NCI-H82 treated with DMSO at 0.1 percent for 48 hours (cell line): ENCODE data around the gene GFAP.

ENCODE experiments used
- DNase-seq: peaks from one replicate; lab custom pipeline; 2025; ENCODE audit not compliant: unreplicated experiment; lab: John Stamatoyannopoulos, UW

The GFAP gene

DNA sequence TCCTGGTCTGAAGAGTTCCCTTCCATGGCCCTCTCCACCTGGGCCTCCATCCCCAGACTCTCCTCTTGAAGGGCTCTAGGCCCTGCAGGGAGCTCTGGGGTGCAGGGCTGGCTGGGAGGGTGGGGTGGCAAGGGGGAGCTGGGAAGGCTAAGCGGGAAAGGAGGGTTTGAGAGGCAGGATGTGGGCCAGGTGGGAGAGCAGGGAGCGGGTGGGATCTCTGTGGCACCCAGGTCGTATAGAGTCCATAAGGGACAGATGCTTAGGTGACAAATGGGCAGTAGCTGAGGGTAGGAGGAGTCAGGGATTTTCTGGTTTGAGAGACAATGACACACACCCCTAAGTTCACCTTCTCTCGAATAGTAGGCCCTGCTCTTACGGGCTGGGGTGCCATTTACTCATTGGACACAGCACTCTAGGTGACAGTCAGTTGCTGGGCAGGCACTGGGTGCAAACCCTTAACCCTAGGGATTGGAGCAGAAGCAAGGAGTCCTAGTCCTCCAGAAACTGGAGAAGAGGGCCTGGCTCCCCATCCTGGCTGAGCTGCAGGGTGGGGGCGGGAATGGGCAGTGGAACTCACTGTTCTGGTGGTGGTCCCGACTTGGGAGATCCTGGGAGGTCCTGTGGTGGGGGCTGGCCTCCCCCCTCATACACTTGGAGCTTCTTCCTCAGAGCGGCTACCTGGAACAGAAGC, 16.9 kb upstream of the GFAP start:
- DNase-seq: no peak

DNA sequence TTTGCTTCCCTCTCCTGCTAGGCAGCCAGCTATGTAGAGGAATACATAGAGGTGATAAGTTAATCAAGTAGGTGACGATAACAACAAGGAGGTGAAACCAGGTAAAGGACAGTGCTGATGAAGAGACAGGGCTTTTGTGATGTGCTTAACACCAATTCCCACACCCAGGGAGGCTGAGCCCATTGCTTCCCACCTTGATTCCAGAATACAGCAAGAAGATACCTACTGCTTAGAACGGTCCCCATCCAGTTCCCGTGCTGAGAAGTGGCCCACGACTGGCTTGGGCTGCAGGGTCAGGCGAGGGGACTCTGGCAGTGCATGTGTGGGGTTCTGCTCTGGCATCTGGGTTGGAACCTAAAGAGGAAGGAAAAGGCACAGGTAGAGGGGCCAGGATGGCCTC, 16.1 kb upstream of the GFAP start:
- DNase-seq: no peak

DNA sequence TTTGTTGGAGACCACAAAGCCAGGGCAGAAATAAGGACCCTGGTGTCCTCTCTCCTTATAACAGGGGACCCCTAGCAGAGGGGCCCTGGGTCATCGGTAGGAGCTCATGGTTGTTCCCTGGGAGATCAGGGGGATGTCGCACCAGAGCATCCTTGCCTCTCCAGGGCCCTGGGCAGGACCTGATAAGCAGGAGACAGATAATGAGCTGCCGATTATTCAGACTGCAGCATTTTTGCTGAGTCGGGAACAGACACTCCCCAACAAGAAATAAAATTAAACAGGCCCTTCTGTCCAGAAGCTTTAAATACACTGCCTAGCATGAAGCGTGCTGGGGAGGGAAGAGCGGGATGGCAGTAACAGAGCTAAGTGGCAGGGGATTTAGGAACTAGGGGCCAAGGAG, 15.4 kb upstream of the GFAP start:
- no peak for DNase-seq

DNA sequence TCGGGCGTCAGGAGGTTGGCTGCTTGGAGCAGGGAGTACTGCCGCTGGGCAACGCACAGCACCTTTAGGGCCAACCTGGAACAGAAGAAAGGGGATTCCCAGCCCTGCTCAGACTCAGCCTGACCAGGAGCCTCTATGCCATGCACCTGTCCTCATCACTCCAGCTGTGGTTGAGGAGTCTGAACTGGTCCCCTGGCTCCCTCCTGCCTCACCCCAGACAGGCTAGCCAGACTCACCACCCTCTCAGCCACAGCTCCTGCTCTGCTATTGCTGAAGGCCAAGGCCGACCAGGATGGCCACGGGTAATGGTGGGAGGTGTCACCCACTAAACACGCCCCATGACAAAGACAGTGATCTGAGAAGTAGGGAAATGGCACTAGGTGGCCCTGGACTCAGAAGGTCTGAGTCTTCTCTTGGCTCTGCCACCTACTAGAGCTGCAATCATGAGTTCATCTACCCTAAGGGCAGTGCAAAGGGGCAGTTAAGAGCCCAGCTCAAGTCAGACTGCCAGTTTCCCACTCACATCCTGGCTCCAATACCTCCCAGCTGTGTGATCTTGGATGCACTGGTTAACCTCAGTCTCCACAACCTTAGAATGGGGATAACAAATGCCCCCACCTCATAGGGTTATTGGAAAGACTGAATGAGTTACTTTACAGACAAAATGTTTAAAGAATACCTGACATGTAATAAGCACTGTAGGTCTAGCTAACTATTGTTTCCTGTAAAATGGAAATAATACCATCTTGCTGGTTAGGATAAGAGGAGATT, 13.8 kb upstream of the GFAP start:
- DNase-seq: no peak

DNA sequence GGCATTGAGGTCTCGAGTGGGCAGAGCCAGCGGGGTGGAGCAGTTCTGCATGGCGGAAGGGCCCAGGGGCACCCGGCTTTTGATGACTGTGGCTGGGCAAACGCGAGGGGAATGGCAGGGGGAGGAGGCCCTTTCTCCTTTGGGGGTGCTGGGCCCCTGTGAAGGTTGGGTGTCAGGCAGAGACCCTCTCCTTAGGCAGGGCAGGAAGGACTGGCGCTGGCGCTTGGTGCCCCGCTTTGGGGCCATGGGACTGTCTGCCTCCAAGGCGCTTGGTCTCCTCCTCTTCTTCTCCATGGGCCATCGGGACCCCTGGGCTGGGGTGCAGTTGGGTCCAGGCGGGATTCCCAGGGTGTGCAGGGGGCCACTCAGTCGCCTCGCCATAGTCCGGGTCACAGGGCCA, 12.8 kb upstream of the GFAP start:
- DNase-seq: no peak

DNA sequence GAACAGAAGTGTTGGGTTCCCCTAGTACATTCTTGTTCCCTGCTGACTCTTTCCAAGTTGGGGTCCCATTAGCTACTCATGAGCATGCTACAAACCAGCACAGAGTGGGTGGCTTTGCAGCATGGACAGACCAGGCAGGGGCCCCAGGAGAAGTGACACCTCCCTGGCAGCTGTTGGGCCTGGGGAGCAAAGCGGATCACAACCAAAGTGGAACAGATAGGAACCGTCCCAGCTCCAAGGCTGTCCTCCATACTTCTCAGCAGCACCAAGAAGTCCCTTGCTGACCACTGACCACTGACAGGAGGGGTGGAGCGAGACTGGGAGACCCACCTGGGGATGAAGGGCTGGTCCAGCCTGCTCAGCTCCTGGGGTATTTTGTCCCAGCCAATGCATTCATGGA, 12.4 kb upstream of the GFAP start:
- DNase-seq: no peak

DNA sequence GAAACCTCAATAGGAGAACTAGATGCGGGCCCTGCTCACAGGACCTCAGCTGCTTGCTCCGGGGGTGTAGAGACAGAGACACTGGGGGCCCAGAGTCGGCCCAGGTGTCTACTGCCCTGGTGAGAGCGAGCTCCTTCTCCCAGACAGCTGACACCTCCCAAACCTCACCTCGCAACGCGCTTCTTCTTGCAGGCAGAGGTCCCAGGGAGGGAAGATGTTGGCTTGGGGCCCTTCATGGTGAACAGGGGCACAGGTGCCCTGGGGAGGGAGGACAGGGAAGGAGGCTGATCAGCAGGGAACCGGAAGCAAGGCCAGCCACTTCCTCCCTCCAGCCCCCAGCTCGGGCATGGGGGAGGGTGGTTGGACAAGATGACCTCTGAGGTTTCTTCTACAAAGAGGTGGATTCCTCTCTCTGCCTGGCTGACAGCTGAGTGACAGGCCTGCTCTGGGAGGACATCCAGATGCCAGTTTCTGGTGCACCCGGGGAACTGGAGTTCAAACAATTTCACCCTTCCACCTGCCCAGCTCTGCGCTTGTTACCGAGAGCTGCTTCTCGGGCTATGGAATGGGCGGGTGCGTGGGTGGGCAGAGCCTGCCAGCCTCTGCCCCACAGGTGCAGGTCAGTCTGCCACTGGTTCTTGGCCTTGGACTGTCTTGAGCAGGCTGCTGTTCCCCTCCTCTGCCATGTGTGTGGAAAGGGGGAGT, 11.7 kb upstream of the GFAP start:
- no peak for DNase-seq

DNA sequence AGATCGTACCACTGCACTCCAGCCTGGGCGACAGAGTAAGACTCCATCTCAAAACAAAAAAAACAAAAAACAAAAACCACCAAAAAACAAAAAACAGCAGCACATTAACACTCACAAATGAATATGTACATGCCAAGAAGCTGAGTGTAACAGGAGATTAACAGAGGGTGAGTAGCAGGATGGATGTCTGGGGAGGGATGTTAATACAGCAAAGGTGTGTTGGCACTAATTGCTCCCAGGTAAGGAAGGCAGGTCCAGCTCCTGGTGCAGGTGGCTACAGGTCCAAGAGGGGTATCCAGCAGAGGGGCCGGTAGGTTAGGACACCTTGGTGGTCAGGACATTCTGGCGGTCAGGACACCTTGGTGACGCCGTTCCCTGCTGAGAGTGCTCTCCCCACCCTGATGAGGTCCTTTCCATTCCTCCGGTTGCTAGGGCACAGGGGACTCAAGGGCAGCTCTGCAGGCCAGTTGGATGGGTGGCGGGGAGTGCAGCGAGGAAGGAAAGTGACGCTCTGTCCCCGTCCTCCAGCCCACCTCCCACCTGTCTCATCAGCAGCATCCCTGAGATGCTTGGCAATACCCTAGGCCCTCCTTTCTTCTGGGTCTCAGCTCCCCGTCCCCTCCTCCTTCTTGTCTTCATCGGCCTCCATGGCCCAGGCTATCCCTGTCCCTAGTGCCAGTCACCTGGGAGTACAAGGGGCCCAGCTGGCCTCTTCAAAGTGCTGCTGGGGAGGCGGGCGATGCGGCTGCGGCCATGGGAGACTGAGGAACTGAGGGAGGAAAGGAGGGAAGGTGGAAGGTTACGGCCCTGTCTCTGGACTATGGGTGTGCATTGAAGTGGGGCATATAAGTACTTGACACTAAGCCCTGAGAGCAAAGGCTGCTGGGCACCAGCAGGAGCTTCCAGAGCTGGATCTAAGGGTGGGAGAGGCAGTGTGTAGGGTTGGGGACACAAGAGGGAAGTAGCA, 10.7 kb upstream of the GFAP start:
- DNase-seq: no peak

DNA sequence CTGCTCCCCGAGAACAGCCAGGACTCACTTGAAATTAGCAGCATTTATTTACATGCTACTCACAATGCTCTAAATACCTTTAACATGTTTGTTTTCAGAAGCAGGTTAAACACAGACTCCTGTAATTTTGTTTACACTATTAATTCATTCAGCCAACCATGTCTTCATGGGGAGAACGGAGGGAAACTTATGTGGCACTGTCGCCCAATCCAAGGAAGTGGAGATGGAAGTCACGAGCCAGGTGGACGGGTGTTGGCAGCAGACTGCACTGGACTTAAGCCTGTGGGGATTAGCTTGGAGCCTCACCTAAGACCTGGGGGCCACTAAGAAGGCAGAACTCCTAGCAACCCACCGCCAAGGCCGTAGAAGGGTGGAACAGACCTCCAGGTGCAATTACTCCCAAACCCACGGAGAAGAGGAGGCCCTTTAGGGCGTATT, 8.8 kb upstream of the GFAP start:
- DNase-seq: peak; percentile 57

DNA sequence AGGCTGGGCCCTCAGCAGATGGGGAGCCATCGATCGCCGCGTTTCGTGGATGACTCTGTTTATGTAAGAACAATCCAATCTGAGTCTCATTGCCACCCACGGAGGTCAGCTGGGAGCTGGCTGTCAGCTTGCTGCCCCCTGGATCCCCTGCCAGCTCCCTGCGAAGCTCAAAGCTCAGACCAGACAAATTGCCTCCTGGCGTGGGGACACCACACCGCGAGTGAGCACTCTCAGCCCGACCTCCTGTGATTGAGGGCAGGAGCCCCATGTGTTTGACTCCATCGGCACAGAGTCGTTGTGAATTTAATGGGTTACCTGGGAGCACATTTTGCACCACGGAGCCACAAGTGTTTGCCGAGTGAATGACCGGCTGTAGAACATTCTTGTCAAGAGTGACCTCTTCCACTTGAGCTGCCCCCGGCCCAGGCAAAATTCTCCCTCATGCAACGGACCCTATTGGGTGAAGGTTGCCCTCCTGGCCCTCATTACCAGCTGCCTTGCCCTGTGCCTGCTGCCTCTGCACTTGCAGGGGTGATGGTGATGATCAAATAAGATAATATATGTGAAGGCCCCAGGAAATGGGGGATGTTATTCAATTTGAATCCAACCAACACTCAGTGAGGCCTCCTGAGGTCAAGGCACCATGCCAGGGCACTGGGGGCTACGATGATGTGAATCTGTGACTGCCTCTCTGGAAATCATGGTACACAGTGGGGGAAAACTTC, 7.6 kb upstream of the GFAP start:
- DNase-seq: no peak

DNA sequence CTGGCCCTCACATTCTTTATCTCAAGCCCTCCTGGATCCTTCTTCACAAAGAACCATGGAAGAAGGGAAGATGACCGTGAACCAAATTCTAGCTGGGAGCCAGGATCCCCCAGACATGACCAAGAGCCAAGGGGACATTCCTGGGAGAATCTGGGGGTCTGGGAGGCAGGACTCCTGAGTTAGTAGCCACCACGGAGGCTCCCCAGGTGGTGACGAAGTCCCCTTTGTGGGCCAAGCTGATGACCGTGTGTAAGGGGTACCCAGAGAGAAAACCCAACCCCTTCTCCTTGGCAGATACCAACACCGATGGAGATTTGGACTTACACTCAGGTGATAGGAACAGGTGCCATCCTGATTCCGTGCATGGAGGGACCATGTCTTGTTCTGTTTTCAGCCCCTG, 6.8 kb upstream of the GFAP start:
- no peak for DNase-seq

DNA sequence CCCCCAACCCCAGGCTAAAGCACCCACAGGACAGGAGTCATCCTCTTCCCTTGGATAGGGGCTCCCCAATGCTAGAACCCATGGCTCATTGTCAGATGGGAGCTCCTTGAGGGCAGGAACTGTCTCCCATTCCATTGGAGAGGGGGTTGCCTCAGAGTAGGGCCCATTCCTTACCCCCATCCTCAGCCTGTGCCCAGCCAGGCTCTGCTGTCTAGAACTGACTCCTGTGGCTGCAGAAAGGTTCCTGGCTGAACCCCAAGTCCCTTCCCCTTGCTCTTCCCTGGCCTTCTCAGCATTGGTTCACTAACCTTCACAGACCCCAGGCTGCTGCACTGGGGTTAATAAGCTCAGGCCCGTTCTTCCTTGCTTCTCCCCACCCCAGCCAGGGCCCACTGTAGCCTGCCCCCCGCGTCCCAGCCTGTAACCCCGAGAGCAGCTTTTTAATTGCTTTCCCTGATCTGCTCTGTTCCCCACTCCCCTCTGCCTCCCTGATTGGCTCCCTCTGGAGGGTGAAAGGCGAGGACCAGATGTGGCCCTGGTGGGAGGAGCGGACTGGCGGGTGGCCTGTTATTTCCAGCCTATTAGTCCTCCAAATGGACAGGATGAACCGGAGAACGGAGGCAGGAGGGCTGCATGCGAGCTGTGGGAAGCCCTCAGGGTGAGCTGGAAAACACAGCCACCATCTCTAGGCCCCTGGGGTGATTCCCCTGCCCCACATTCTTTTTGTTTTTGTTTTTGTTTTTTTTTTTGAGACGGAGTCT, 6.0 kb upstream of the GFAP start:
- DNase-seq: no peak

DNA sequence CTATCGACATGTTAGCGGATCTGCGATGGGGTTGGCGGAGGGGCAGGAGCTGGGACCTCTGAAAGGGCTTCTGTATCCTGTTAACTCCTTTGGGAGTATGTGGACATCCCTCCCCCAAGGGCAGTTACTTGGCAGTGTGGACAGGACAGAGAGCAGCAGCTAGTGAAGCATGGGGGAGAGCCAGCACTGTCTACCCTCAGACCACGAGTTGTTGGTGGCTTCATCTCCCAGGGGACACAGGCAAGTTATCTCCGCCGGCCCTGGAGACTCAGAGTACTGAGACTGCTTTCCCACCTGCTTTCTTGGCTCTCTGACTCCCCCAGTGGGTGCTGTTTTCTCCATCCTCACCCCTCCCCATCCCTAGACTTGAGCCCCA, 5.3 kb upstream of the GFAP start:
- no peak for DNase-seq

DNA sequence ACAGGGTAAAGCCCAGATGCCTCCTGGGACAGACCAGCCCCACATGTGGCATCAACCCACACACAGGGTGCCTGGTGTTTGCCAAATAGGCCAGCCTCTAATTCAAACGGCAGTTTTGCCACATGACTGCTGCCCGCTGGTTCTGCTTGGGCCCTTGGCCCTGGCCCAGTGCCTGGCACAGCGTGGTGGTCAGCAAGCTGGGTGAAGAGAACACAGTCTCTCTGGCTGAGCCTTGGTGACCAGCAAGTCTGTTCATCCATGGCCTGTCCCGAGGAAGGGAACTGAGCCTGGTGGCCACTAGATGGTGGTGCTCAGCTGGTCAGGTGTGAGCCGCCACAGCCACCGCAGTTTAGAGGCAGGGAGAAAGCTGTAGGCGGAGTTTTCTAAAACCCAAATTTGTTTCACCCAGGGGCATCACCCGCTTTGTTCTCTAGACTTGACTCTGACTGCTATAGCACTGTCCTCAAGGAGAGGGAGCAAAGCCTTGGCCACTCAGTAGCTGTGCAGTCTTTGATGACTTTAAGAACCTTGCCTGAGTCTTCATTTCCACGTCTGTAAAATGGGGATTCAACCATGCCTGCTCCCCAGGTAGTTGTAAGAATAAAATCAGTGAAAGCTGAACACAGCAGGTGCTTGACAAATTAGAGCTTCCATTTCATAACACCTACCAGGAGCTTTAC, 4.7 kb upstream of the GFAP start:
- DNase-seq: peak; percentile 58

DNA sequence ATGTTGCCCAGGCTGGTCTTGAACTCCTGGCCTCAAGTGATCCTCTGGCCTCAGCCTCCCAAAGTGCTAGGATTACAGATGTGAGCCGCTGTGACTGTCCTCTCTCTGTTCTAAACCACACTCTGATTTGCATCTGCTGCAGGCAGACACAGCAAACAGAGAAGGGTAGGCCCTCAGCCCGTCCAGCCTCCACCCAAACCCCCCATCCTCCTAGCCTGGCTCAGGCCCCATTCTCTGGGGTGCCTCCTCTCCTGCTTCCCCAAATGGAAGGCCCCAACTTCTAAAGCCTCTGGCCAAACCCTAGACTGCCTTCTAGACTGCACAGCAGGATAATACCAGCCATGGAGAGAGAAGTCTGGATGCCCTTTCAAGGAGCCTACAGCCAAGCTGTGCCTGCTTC, 4.1 kb upstream of the GFAP start:
- no peak for DNase-seq

DNA sequence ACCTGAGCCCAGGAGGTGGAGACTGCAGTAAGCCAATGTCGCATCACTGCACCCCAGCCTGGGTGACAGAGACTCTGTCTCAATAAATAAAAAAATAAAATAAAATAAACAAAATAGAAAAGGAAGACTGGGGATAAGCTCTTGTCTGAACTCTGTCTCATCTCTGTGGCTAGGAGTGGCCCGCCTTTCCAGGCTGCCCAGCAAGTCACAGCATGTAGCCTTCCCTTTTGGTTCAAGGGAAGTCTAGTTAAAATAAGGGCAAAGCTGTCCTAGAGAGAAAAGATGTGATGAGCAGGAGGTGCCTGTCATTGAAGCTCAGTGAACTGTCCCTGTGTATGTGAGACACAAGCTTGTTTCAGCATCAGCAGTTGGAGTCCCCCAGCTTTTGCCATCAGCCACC, 2.7 kb upstream of the GFAP start:
- DNase-seq: no peak

DNA sequence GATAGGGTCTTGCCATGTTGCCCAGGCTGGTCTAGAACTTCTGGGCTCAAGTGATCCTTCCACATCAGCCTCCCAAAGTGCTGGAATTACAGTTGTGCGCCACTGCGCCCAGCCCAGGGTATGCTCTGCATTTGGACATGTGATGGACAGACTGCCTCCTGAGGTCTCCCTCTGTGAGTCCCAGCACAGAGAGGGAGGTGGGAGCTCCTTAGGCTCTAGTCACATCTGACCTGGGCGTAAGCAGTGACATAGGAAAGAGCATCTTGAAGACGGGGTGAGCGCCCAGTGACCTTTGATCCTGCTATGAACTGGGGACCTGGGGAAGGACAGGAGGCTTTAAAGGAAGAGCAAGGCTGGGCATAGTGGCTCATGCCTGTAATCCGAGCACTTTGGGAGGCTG, 2.2 kb upstream of the GFAP start:
- no peak for DNase-seq

DNA sequence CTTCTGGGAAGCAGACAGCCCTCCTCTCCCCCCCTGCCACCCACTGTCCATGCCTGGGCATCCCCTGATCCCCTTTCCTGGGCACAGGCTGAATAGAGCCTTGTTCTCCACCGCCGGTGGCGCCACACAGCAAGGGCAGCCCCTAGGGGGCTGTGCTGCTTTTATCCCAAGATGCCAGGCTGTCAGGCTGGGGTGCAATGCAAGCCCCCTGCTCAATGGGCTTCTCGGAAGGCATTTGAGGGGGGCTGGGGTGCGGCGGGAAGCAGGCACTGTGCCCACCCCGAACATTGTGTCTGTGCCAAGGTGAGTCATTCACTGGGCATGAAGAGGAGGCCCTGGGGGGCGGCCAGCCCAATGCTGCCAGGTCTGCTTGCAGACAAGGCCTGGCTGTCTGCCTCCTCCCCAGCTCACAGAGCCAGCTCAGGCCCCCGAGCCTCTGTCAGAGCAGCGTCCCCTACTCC, 1.5 kb upstream of the GFAP start:
- no peak for DNase-seq
